ENCODE data around the gene HIKESHI. TPM values are rescaled to one million over a fixed set of nuclear protein-coding genes. Genes with fewer than 3 reads are reported as not detected.

HIKESHI gene
- total RNA-seq, 4 donors from 2014 or later: 30.1 to 60.9 (median 51.8) TPM

DNA sequence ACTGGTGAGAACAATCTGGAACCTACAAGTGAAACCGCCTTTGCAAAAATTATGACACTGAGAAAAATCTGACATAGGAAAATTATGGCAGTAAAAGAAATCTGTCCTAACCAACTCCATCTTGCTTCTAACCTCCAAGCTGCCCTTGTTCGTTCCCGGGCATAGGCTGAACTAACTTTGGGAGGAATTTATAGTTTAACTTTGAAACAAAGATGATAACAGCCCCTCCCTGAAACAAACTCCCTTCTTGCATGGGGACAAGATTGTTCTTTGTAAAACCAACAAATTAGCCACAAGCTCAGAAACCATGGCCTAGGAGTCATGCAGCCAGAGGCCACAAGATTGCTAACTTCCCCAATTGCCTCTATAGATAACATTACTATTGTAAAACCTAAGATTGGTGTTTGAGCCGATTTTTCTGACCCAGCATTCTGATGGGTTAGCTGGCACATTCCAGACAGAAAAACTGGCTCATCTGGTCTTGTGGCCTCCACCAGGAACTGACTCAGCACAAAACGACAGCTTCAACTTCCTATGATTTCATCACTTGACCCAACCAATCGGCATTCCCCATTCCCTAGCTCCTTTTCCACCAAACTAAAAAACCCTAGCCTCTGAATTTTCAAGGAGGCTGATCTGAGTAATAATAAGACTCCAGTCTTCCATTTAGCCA lies 69.0 kb downstream of the HIKESHI start:
- TF ChIP-seq, protein P1, sequence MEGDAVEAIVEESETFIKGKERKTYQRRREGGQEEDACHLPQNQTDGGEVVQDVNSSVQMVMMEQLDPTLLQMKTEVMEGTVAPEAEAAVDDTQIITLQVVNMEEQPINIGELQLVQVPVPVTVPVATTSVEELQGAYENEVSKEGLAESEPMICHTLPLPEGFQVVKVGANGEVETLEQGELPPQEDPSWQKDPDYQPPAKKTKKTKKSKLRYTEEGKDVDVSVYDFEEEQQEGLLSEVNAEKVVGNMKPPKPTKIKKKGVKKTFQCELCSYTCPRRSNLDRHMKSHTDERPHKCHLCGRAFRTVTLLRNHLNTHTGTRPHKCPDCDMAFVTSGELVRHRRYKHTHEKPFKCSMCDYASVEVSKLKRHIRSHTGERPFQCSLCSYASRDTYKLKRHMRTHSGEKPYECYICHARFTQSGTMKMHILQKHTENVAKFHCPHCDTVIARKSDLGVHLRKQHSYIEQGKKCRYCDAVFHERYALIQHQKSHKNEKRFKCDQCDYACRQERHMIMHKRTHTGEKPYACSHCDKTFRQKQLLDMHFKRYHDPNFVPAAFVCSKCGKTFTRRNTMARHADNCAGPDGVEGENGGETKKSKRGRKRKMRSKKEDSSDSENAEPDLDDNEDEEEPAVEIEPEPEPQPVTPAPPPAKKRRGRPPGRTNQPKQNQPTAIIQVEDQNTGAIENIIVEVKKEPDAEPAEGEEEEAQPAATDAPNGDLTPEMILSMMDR (IDR thresholded peaks at IDR 0.05 in 4 of 5, conservative IDR thresholded peaks at IDR 0.05 in 1 of 5): no peak
- TF ChIP-seq POLR2A (IDR thresholded peaks at IDR 0.05): no peak
- no peaks in the 10 kb centered on the region for H3K36me3 ChIP-seq
- no peak for ATAC-seq
- no peak overlapping the region for H3K4me3 ChIP-seq
- no peaks in the 10 kb centered on the region for H3K27me3 ChIP-seq
- H3K27ac ChIP-seq: no peak overlapping the region
- in situ Hi-C loops (cut with MboI; ENCODE audit: low sequenced_read_pairs in 4 of 4): no loop called here
- intact Hi-C loops (cut with DNase I; ENCODE audit: low total_unique reads): no loop called here
- no peak for DNase-seq
- peaks cover 0 to 6% of the 10 kb centered on the region in 2 donors for H3K4me1 ChIP-seq
- no peaks in the 10 kb centered on the region for H3K9me3 ChIP-seq

DNA sequence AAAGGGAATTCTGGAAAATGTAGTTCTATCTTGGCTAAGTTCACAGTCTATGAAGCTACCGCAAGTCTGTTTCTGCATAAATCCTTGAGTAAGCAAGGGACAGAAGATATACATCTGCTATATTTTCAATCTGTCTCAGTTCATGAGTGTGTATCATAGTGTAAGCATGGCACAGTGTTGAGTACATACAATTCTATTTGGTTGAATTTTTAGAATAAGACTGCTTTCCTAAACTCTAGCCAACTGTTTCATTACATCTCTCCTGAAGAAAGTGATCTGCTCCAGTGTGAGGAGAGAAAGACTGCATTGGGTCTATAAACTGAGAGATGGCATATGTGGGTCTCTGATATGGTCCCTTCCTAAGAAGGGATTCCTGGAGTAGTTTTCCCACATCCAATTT lies 70.0 kb downstream of the HIKESHI start:
- TF ChIP-seq POLR2A (IDR thresholded peaks at IDR 0.05): no peak
- TF ChIP-seq, protein P1 (IDR thresholded peaks at IDR 0.05 in 4 of 5, conservative IDR thresholded peaks at IDR 0.05 in 1 of 5): no peak
- peaks cover 0 to 6% of the 10 kb centered on the region in 2 donors for H3K4me1 ChIP-seq
- H3K36me3 ChIP-seq: no peaks in the 10 kb centered on the region
- H3K27me3 ChIP-seq: no peaks in the 10 kb centered on the region
- H3K4me3 ChIP-seq: no peak overlapping the region
- no peak overlapping the region for H3K27ac ChIP-seq
- in situ Hi-C loops (cut with MboI; ENCODE audit: low sequenced_read_pairs in 4 of 4) (no loop called here), intact Hi-C loops (cut with DNase I; ENCODE audit: low total_unique reads) (no loop called here)
- ATAC-seq (no peak), DNase-seq (no peak)
- H3K9me3 ChIP-seq: no peaks in the 10 kb centered on the region

DNA sequence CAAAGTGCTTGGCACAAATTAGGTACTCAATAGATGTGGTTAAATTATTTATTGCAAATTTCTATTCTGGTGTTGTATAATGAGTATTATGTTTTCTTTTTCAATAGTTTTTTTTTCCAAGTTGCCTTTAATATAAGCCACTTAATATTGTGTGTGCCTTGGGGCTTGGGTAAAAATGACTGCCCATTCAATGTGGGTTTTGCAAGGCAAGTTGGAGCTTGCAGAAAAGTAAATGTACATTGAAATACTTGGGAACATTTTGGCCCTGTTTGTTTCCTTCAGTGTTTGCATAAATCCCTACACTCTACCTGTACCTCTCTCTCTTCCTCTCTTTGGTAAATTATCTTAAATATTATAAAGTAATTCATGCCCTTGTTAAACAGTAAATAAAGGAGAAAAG lies 70.5 kb downstream of the HIKESHI start:
- no peaks in the 10 kb centered on the region for H3K9me3 ChIP-seq
- peaks cover 0 to 6% of the 10 kb centered on the region in 2 donors for H3K4me1 ChIP-seq
- no peak overlapping the region for H3K27ac ChIP-seq
- H3K4me3 ChIP-seq: no peak overlapping the region
- no peak for DNase-seq
- TF ChIP-seq POLR2A (IDR thresholded peaks at IDR 0.05): no peak
- TF ChIP-seq, protein P1 (IDR thresholded peaks at IDR 0.05 in 4 of 5, conservative IDR thresholded peaks at IDR 0.05 in 1 of 5): no peak
- in situ Hi-C loops (cut with MboI; ENCODE audit: low sequenced_read_pairs in 4 of 4): no loop called here
- no peak for ATAC-seq
- H3K27me3 ChIP-seq: no peaks in the 10 kb centered on the region
- H3K36me3 ChIP-seq: no peaks in the 10 kb centered on the region
- intact Hi-C loops (cut with DNase I; ENCODE audit: low total_unique reads): no loop called here

DNA sequence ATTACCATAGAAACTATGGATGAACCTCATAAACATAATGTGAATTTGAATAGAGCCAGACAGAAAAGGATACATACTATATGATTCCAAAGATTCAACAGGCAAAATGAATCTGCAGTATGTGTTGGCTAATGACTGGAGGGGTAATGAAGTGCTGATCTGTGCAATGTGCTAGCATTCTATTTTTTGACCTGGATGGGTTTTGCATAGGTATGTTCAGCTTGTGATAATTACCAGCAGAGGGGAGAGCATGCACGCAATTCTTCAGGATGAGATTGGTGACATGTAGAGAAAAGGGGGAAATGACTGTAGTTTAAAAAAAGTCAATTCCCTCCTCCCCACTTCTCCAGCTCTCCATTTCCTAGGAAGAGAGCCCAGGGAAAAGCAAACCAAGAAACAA lies 72.0 kb downstream of the HIKESHI start:
- Histone ChIP-seq H3K4me1 (peaks cover 0 to 6% of the 10 kb centered on the region in 2 donors), H3K27me3 (no peaks in the 10 kb centered on the region), H3K27ac (no peak overlapping the region), H3K36me3 (no peaks in the 10 kb centered on the region), H3K9me3 (no peaks in the 10 kb centered on the region), H3K4me3 (no peak overlapping the region)
- in situ Hi-C loops (cut with MboI; ENCODE audit: low sequenced_read_pairs in 4 of 4) (no loop called here), intact Hi-C loops (cut with DNase I; ENCODE audit: low total_unique reads) (no loop called here)
- no peak for ATAC-seq
- TF ChIP-seq, protein P1 (IDR thresholded peaks at IDR 0.05 in 4 of 5, conservative IDR thresholded peaks at IDR 0.05 in 1 of 5): no peak
- no peak for TF ChIP-seq POLR2A (IDR thresholded peaks at IDR 0.05)
- DNase-seq: no peak

DNA sequence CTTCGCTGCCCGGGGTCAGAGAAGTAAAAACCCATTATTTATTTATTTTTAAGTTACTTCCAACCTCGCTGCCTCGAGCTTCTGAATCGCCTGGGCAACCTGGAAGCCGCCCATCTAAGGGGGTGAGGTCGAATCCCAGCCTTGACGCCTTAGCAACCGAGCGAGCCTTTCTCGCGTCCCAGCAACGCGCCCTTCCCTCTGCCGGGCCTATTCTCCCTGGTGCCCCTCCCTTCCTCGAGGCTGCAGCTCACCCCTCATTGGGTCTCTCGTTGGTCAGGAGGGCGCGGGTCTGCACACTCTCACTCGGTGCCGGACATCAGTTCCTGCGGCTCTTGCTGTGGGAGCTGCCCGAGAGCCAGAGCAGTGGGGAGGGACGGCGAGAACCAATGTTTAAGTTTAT lies 72.5 kb downstream of the HIKESHI start, which contains the start of gene CCDC81:
Gene CCDC81, plus strand, starts transcription at position 302 of the 400 bp plus-strand sequence. CDS start 277 bp downstream, outside the sequence.
- DNase-seq: no peak
- no peak within 1 kb of the TSS for H3K4me3 ChIP-seq
- no peaks in the 10 kb centered on the region for H3K9me3 ChIP-seq
- no peak for TF ChIP-seq POLR2A (IDR thresholded peaks at IDR 0.05)
- TF ChIP-seq, protein P1 (IDR thresholded peaks at IDR 0.05 in 4 of 5, conservative IDR thresholded peaks at IDR 0.05 in 1 of 5): no peak
- H3K27ac ChIP-seq: no peak within 1 kb of the TSS
- intact Hi-C loops (cut with DNase I; ENCODE audit: low total_unique reads): no loop called here
- no peak for ATAC-seq
- no peaks in the 10 kb centered on the region for H3K36me3 ChIP-seq
- in situ Hi-C loops (cut with MboI; ENCODE audit: low sequenced_read_pairs in 4 of 4): no loop called here
- peaks cover 0 to 5% of the 10 kb centered on the region in 2 donors for H3K4me1 ChIP-seq
- H3K27me3 ChIP-seq: no peaks in the 10 kb centered on the region

Measured in gastrocnemius medialis (tissue), 4 donors.